ENCODE measurements around the gene HEYL.
A peak's percentile ranks its signal among the peaks of the same experiment; 100 is the strongest.
"Not testable (repeated sequence)": the region's sequence is repeated elsewhere in the genome, so short reads cannot be mapped to it uniquely, and the experiment has no call there.

The HEYL gene

GRCh38 chr1:39601667-39602255, 37.7 kb downstream of the HEYL start:
- DNase-seq, result not testable (repeated sequence)

- no peak for DNase-seq
These were observed 43.3 kb downstream of the HEYL start for GRCh38 chr1:39596163-39596562.

- DNase-seq, result no peak
These were observed 46.1 kb downstream of the HEYL start for GRCh38 chr1:39593386-39593785.

GRCh38 chr1:39592069-39592468, 47.4 kb downstream of the HEYL start:
- no peak for DNase-seq

- no peak for DNase-seq
These were observed 48.9 kb downstream of the HEYL start for GRCh38 chr1:39590546-39590945.

GRCh38 chr1:39585933-39586332, 53.5 kb downstream of the HEYL start:
- DNase-seq, result no peak

GRCh38 chr1:39576016-39576657, 63.3 kb downstream of the HEYL start:
- peak in 1 of 4 experiments; percentile 35 for DNase-seq

- peak in 2 of 4 experiments; percentile 11 to 26 for DNase-seq
These were observed 64.0 kb downstream of the HEYL start for GRCh38 chr1:39575191-39576015.

- DNase-seq, result no peak
These were observed 64.8 kb downstream of the HEYL start for GRCh38 chr1:39574646-39575045.
